Astrocyte of the spinal cord (primary cell): ENCODE data around the gene IRF1.
"Not testable (repeated sequence)": the region's sequence is repeated elsewhere in the genome, so short reads cannot be mapped to it uniquely, and the experiment has no call there.

Experiments
- DNase-seq: peaks from one replicate; pipeline ENCODE4 v3.0.0; 2011; ENCODE audit warnings: low read depth, low spot score
- H3K4me3 ChIP-seq: 2 replicates; pipeline ENCODE4 v1.5.1; 2011; ENCODE audit warnings: low read depth, mild to moderate bottlenecking, low read length, moderate library complexity
- CTCF ChIP-seq: IDR thresholded peaks from 2 replicates; pipeline ENCODE4 v1.5.1; 2012; ENCODE audit warnings: low read depth, mild to moderate bottlenecking, low read length, inconsistent platforms
- in situ Hi-C: cut with HindIII; loops from 2 replicates; pipeline ENCODE4 v1.10.0; 2017; ENCODE audit warnings: low sequenced_read_pairs

The IRF1 gene

DNA sequence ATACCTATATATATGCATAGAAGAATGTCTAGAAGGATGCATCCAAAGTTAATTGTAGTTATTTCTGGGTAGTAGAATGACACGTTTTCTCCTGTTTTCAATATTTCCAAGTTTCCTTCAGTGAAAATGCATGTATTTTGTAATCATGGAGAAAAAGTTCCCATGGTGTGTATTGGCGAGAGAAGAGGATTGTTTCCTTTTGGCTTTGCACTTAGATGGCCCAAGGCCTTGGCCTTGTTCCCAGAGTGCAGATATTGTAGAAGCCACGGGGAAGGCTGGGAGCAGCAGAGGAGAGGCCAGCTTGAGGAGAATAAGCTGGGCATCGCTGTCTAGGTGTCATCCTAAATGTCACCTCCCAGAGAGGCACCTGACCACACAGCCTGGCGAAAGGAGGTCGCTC, 44.0 kb downstream of the IRF1 start:
- peak; percentile 68 for DNase-seq
- H3K4me3 ChIP-seq, result no peak overlapping the region
- no peak for TF ChIP-seq CTCF
- in situ Hi-C loops, result no loop called here

DNA sequence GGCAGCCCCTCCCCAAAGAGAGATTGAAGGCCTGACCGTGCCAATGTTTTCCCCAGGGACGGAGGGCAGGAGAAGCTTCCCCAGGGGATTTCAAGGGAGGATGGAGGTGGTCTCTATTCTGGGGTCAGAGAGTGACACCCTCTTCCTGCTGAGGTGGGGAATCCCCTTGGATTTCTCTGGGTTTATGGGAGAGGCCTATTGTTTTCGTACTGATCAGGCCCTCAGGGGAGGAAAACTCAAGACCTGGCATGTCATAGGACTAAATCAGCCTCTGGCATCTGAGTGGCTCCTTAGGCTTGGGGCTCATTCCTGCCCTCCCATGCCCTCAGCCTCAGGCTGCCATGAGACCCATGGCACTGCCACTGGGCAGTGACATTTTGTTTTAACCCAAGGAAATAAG, 44.6 kb downstream of the IRF1 start:
- DNase-seq, result no peak
- no peak for TF ChIP-seq CTCF
- no peak overlapping the region for H3K4me3 ChIP-seq
- in situ Hi-C loops, result no loop called here

GRCh38 chr5:132445640-132445923, 45.0 kb downstream of the IRF1 start:
- in situ Hi-C loops, result no loop called here
- no peak overlapping the region for H3K4me3 ChIP-seq
- no peak for TF ChIP-seq CTCF
- DNase-seq, result no peak

GRCh38 chr5:132444841-132445639, 45.5 kb downstream of the IRF1 start:
- DNase-seq, result no peak
- in situ Hi-C loops, result no loop called here
- TF ChIP-seq CTCF, result no peak
- no peak overlapping the region for H3K4me3 ChIP-seq

DNA sequence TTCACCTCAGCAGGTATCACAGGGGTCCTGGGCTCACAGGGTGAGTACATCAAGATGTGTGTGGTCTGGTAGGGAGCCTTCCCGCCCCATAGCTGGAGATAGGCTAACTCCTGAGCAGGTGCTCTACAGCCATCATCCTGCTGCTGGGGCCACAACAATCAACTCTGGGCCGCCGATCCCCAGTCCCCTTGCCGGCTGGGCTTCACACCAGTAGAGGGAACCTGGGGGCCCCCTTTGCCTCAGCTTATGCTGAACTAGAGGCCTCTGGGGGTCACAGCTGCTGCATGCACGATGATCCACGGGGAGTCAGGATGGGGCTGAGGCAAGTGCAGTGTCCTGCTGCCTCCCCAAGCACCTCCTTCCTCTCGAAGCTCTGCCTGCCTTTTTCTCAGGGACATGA, 46.5 kb downstream of the IRF1 start:
- in situ Hi-C loops, result no loop called here
- H3K4me3 ChIP-seq, result no peak overlapping the region
- DNase-seq, result no peak
- no peak for TF ChIP-seq CTCF

DNA sequence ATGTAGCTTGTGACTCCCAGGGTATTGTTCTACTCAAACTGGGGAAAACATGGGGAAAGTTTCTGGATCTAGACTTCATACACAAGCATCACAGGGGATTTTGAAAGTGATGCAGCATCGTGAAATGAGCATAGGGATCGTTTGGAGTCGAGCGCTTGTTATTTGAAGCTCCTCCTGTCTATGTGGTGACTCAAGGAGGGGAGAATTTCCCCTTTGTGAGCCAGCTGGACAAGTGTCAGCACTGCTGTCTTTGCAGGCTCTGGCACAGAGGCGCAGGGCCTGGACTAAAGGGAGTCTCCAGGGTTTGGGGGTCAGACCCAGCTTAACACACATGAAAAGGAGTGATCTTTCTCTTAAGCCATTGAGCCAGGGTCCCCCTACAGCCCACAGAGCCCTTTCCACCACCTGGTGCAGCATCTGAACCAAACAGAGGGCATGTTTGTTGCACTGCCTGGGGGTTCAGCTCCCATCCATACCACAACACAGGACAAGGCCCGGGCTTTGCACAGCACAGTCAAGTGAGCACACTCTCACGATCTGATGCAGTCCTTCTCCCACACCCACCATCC, 51.0 kb downstream of the IRF1 start:
- in situ Hi-C loops, result no loop called here
- peak; percentile 92 for DNase-seq
- no peak overlapping the region for H3K4me3 ChIP-seq
- TF ChIP-seq CTCF, result no peak

DNA sequence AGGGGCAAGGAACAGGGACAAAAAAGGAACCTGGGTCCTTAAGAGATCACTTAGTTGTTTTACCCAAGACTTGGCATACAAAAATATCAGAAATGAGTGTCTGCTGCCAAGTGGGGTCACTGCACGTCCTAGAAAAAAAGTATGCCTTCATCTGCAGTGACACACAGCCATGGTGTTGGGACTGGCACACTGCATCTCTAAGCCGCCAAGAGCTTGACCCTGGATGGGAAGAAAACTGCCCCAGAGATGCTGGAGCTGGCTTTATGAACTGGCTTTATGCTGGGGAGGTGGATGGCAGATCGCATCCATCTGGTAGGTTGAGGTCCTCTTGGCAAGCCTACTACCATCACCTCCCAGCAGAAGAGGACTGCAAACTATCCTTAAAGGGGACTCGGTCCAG, 51.7 kb downstream of the IRF1 start:
- TF ChIP-seq CTCF, result no peak
- in situ Hi-C loops, result no loop called here
- DNase-seq, result no peak
- H3K4me3 ChIP-seq, result no peak overlapping the region

- H3K4me3 ChIP-seq, in situ Hi-C loops, DNase-seq: not testable (repeated sequence)
These were observed 52.3 kb downstream of the IRF1 start for GRCh38 chr5:132438267-132438645.
